GM23248 (cell line): ENCODE measurements around the gene KRT71. TPM values are rescaled to one million over a fixed set of nuclear protein-coding genes. Genes with fewer than 3 reads are reported as not detected.

ENCODE experiments used
- DNase-seq: peaks from one replicate; pipeline ENCODE4 v3.0.0-alpha.2; 2015
- H2AFZ ChIP-seq: fragments of 200-600 bp; sonication (generic); 2 replicates; pipeline ENCODE4 v1.6.1; 2016; ENCODE audit warnings: antibody characterized with exemption
- H3F3A ChIP-seq: fragments of 200-600 bp; sonication (generic); 2 replicates; pipeline ENCODE4 v1.6.1; 2016; ENCODE audit warnings: mild to moderate bottlenecking, antibody characterized with exemption, mixed run types; ENCODE audit not compliant: insufficient read depth
- H3K27ac ChIP-seq: fragments of 200-600 bp; sonication (generic); 2 replicates; pipeline ENCODE4 v1.5.1; 2016; ENCODE audit warnings: mild to moderate bottlenecking
- H3K27me3 ChIP-seq: fragments of 200-600 bp; sonication (generic); replicated peaks from 2 replicates; pipeline ENCODE4 v1.6.1; 2016; ENCODE audit warnings: mild to moderate bottlenecking; ENCODE audit not compliant: insufficient read depth
- H3K36me3 ChIP-seq: fragments of 200-600 bp; sonication (generic); 2 replicates; pipeline ENCODE4 v1.6.1; 2016; ENCODE audit warnings: low read depth, mild to moderate bottlenecking
- H3K4me1 ChIP-seq: fragments of 200-600 bp; sonication (generic); 2 replicates; pipeline ENCODE4 v1.6.1; 2016; ENCODE audit warnings: mild to moderate bottlenecking; ENCODE audit not compliant: insufficient read depth
- H3K4me2 ChIP-seq: fragments of 200-600 bp; sonication (generic); one replicate; pipeline ENCODE4 v1.6.1; 2016; ENCODE audit warnings: mild to moderate bottlenecking; ENCODE audit not compliant: unreplicated experiment
- H3K4me3 ChIP-seq: fragments of 200-600 bp; sonication (generic); 2 replicates; pipeline ENCODE4 v1.5.1; 2016; ENCODE audit warnings: mild to moderate bottlenecking
- H3K79me2 ChIP-seq: fragments of 200-600 bp; sonication (generic); 2 replicates; pipeline ENCODE4 v1.6.1; 2016; ENCODE audit warnings: mild to moderate bottlenecking; ENCODE audit not compliant: insufficient read depth
- H3K9ac ChIP-seq: fragments of 200-600 bp; sonication (generic); 2 replicates; pipeline ENCODE4 v1.6.1; 2016; ENCODE audit warnings: mild to moderate bottlenecking
- H3K9me2 ChIP-seq: fragments of 200-600 bp; sonication (generic); 2 replicates; pipeline ENCODE4 v1.6.1; 2016; ENCODE audit warnings: mixed run types, mild to moderate bottlenecking, moderate library complexity; ENCODE audit not compliant: insufficient read depth
- H3K9me3 ChIP-seq: fragments of 200-600 bp; sonication (generic); one replicate; pipeline ENCODE4 v1.6.1; 2017; ENCODE audit warnings: low read depth
- H4K20me1 ChIP-seq: fragments of 200-600 bp; sonication (generic); 2 replicates; pipeline ENCODE4 v1.6.0; 2016; ENCODE audit not compliant: insufficient read depth
- EZH2 ChIP-seq: fragments of 200-600 bp; sonication (generic); IDR thresholded peaks from 2 replicates; pipeline ENCODE4 v1.6.1; 2018; ENCODE audit warnings: antibody characterized with exemption, mild to moderate bottlenecking; ENCODE audit not compliant: insufficient read depth, poor library complexity, severe bottlenecking
- EZH2phosphoT487 ChIP-seq: fragments of 200-600 bp; sonication (generic); IDR thresholded peaks from 2 replicates; pipeline ENCODE4 v1.6.1; 2018; ENCODE audit warnings: antibody characterized with exemption, moderate library complexity, mild to moderate bottlenecking, low read depth; ENCODE audit not compliant: insufficient read depth
- WGBS, 2 experiments: methylation state at CpG; one replicate each; pipeline ENCODE4 v1.1.6; 2015 to 2017; ENCODE audit warnings: low lambda C conversion rate in 2 of 2, low coverage in 1 of 2; ENCODE audit errors: missing lambda C conversion rate in 2 of 2; 5-methylcytosine and 5-hydroxymethylcytosine counted together
- in situ Hi-C: fragments of 300-500 bp; cut with MboI; formaldehyde crosslinking; loops from 2 replicates; pipeline ENCODE4 v1.15.0; 2020
- polyA plus RNA-seq: library from polyadenylated mRNA; unstranded; fragments of >200 nt; fragmentation: Nextera tagmentation; extraction: Ambion mirVana; gene quantifications from 2 replicates; pipeline ENCODE4 v1.2.1, GENCODE V29; 2016
- total RNA-seq: library from RNA; depleted of rRNA; stranded (reverse); fragments of >200 nt; shearing (Covaris generic); gene quantifications from 2 replicates; pipeline ENCODE4 v1.2.3, GENCODE V29; 2014

KRT71 gene
- total and polyA plus RNA-seq, 2 experiments from 2014 or later = not detected

DNA sequence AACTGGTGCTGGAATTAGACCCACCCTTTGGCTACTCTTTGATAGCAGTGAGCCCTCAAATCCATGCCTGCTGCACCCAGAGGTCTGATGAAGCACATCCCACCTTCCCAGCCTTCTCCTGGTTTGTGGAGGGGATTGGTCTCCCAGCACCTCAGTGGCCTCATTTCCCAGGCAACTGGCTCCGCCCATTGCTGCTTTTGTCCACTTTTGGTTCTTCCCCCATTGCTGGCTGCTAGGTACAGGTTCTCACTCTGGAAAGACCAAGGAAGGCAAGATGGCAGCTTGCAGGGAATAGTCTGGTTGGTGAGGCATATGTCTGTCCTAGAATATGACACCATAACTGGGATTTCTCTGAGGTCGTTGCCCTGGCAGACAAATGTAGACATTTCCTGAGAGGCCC lies 22.6 kb downstream of the KRT71 start:
- no peak for DNase-seq
- Histone ChIP-seq H3K79me2 (no peaks in the 10 kb centered on the region), H3K4me3 (no peak overlapping the region), H3K4me1 (no peaks in the 10 kb centered on the region), H3K27ac (no peak overlapping the region), H3K4me2 (no peak overlapping the region), H4K20me1 (no peaks in the 10 kb centered on the region), H3K36me3 (no peaks in the 10 kb centered on the region), H3K27me3 (0 out of 2 replicates have a peak, but pooled peaks cover 11% of the 10 kb centered on the region), H3K9ac (no peak overlapping the region), H3K9me3 (no peaks in the 10 kb centered on the region), H2AFZ (no peak overlapping the region), H3K9me2 (no peaks in the 10 kb centered on the region), H3F3A (no peaks in the 10 kb centered on the region)
- in situ Hi-C loops = no loop called here
- 32 to 36% methylated on average over 2 of the region's 2 CpGs for WGBS, 2 experiments
- TF ChIP-seq EZH2phosphoT487 (no peak), EZH2 (no peak)

DNA sequence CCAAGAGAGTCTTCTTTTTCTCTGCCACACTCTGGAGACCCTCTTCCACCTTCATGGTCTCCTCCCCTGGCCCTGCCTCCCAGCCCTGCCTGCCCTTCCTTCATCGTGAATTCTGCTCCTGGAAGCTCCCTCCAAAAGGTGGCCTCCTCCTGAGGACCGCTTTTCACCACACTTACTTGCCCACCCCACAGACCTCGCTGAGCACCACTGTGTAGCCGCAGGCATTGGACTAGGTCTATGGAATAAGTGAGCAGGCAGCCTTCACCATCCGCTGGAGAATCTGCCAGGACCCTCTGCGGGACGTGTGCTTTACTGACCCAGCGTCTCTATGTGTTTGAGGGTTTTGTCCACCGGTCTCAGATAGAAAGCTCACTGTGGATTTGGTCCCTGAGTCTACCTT lies 23.1 kb downstream of the KRT71 start:
- 71 to 73% methylated on average over 9 of the region's 9 CpGs for WGBS, 2 experiments
- H3K9ac ChIP-seq = no peak overlapping the region

GRCh38 chr12:52529417-52529816 lies 23.5 kb downstream of the KRT71 start:
- Histone ChIP-seq H3K4me1 (no peaks in the 10 kb centered on the region), H3K9me2 (no peaks in the 10 kb centered on the region), H3K9ac (no peak overlapping the region), H3F3A (no peaks in the 10 kb centered on the region), H3K4me3 (no peak overlapping the region), H3K4me2 (no peak overlapping the region), H3K9me3 (no peaks in the 10 kb centered on the region), H3K27ac (no peak overlapping the region), H3K27me3 (0 out of 2 replicates have a peak, but pooled peaks cover 18% of the 10 kb centered on the region), H3K79me2 (no peaks in the 10 kb centered on the region), H2AFZ (no peak overlapping the region), H4K20me1 (no peaks in the 10 kb centered on the region), H3K36me3 (no peaks in the 10 kb centered on the region)
- in situ Hi-C loops = no loop called here
- 47 to 53% methylated on average over 2 of the region's 2 CpGs for WGBS, 2 experiments
- DNase-seq = no peak
- no peak for TF ChIP-seq EZH2
- no peak for TF ChIP-seq EZH2phosphoT487

More for the DNA sequence above, 23.1 kb downstream of the KRT71 start:
- Histone ChIP-seq H3K4me3 (no peak overlapping the region), H3K9me2 (no peaks in the 10 kb centered on the region), H4K20me1 (no peaks in the 10 kb centered on the region), H3K4me1 (no peaks in the 10 kb centered on the region), H3K9me3 (no peaks in the 10 kb centered on the region), H3K27me3 (0 out of 2 replicates have a peak, but pooled peaks cover 14% of the 10 kb centered on the region), H3K4me2 (no peak overlapping the region), H3K79me2 (no peaks in the 10 kb centered on the region), H3K27ac (no peak overlapping the region), H3F3A (no peaks in the 10 kb centered on the region), H3K36me3 (no peaks in the 10 kb centered on the region), H2AFZ (no peak overlapping the region)
- in situ Hi-C loops = no loop called here
- no peak for DNase-seq
- TF ChIP-seq EZH2 = no peak
- TF ChIP-seq EZH2phosphoT487 = no peak

GRCh38 chr12:52528641-52529143 lies 24.3 kb downstream of the KRT71 start:
- no peak overlapping the region for H3K9ac ChIP-seq
- H3K36me3 ChIP-seq = no peaks in the 10 kb centered on the region
- no peaks in the 10 kb centered on the region for H4K20me1 ChIP-seq
- 50 to 51% methylated on average over 7 to 8 of the region's 8 CpGs for WGBS, 2 experiments
- no peak overlapping the region for H2AFZ ChIP-seq
- in situ Hi-C loops = no loop called here
- H3K4me2 ChIP-seq = no peak overlapping the region
- no peak overlapping the region for H3K27ac ChIP-seq
- no peak for DNase-seq
- no peaks in the 10 kb centered on the region for H3F3A ChIP-seq
- peaks cover 19% of the 10 kb centered on the region; the same call in 1 of the 2 replicates for H3K27me3 ChIP-seq
- TF ChIP-seq EZH2phosphoT487 = no peak
- TF ChIP-seq EZH2 = no peak
- no peak overlapping the region for H3K4me3 ChIP-seq
- H3K4me1 ChIP-seq = no peaks in the 10 kb centered on the region
- H3K9me3 ChIP-seq = no peaks in the 10 kb centered on the region
- H3K9me2 ChIP-seq = no peaks in the 10 kb centered on the region
- H3K79me2 ChIP-seq = no peaks in the 10 kb centered on the region
